ENCODE data around the gene PURA. TPM values are rescaled to one million over a fixed set of nuclear protein-coding genes. Genes with fewer than 3 reads are reported as not detected.

PURA gene
- total and polyA plus RNA-seq, 2 of the 13 experiments (the other 11 are each of a cell fraction or from before 2014, with no cell fraction given): 2.0 to 5.0 TPM

- no peak for TF ChIP-seq ZNF432 (CRISPR knock-in tag; IDR thresholded peaks at IDR 0.05; ENCODE audit: borderline replicate concordance)
- no peak; the same call in 1 of the 2 replicates for TF ChIP-seq GTF2F1 (IDR thresholded peaks at IDR 0.05; ENCODE audit: low read length)
- TF ChIP-seq ZNF430 (CRISPR knock-in tag; IDR thresholded peaks at IDR 0.05): no peak
- TF ChIP-seq FOXK1 (CRISPR knock-in tag; IDR thresholded peaks at IDR 0.05; ENCODE audit: borderline replicate concordance, low read depth): peak; percentile 48; the same call in 1 of the 2 replicates
- TF ChIP-seq HIC2 (CRISPR knock-in tag; IDR thresholded peaks at IDR 0.05; ENCODE audit: low read depth): peak; percentile 60; the same call in 1 of the 2 replicates
- TF ChIP-seq ZNF614 (CRISPR knock-in tag; IDR thresholded peaks at IDR 0.05; ENCODE audit: borderline replicate concordance): no peak; the same call in 1 of the 2 replicates
- TF ChIP-seq ZBTB25 (CRISPR knock-in tag; IDR thresholded peaks at IDR 0.05): peak; percentile 77; the same call in 1 of the 2 replicates
- TF ChIP-seq ZNF343 (CRISPR knock-in tag; IDR thresholded peaks at IDR 0.05): no peak
- TF ChIP-seq KAT8 (CRISPR knock-in tag; IDR thresholded peaks at IDR 0.05): peak; percentile 79; the same call in 1 of the 2 replicates
- no peak for TF ChIP-seq IKZF4 (CRISPR knock-in tag; IDR thresholded peaks at IDR 0.05; ENCODE audit: borderline replicate concordance, low read depth, not compliant biosample characterization)
- peak; percentile 87 for TF ChIP-seq WIZ (CRISPR knock-in tag; IDR thresholded peaks at IDR 0.05)
- TF ChIP-seq ZNF704 (CRISPR knock-in tag; IDR thresholded peaks at IDR 0.05; ENCODE audit: borderline replicate concordance): 0 out of 2 replicates have a peak, but pooled peaks have one; percentile 40
- TF ChIP-seq SPEN (CRISPR knock-in tag; IDR thresholded peaks at IDR 0.05; ENCODE audit: low read depth): 0 out of 2 replicates have a peak, but pooled peaks have one; percentile 65
- peak; percentile 54; the same call in 1 of the 2 replicates for TF ChIP-seq ZNF350 (CRISPR knock-in tag; IDR thresholded peaks at IDR 0.05; ENCODE audit: borderline replicate concordance, low read depth)
- no peak for TF ChIP-seq ZNF720 (CRISPR knock-in tag; IDR thresholded peaks at IDR 0.05)
- TF ChIP-seq ZNF331 (CRISPR knock-in tag; IDR thresholded peaks at IDR 0.05): no peak
- peak; percentile 66; the same call in 1 of the 2 replicates for TF ChIP-seq HDAC1 (CRISPR knock-in tag; IDR thresholded peaks at IDR 0.05)
- TF ChIP-seq ZNF790 (CRISPR knock-in tag; IDR thresholded peaks at IDR 0.05; ENCODE audit: borderline replicate concordance): no peak
- no peak for TF ChIP-seq CBX2 (IDR thresholded peaks at IDR 0.05; ENCODE audit: low read depth, low read length)
- TF ChIP-seq CBX2 (CRISPR knock-in tag; IDR thresholded peaks at IDR 0.05; ENCODE audit: low read depth): 0 out of 2 replicates have a peak, but pooled peaks have one; percentile 42
- no peak for TF ChIP-seq CREB3 (CRISPR knock-in tag; IDR thresholded peaks at IDR 0.05)
- no peak for TF ChIP-seq CHD2 (IDR thresholded peaks at IDR 0.05; ENCODE audit: low read depth, low read length)
Observed at GRCh38 chr5:140174465-140175366, 60.8 kb downstream of the PURA start, which contains the start of gene CYSTM1 (continued).
